NT2/D1 (cell line): Measurements from ENCODE around the gene C5orf63.

Experiments used
- YY1 ChIP-seq: IDR thresholded peaks from 2 replicates; pipeline ENCODE4 v1.6.1; 2011; ENCODE audit not compliant: insufficient read length, insufficient read depth
- ZNF274 ChIP-seq: IDR thresholded peaks from 2 replicates; pipeline ENCODE4 v1.6.1; 2011; ENCODE audit warnings: mild to moderate bottlenecking, low read depth, low read length

DNA sequence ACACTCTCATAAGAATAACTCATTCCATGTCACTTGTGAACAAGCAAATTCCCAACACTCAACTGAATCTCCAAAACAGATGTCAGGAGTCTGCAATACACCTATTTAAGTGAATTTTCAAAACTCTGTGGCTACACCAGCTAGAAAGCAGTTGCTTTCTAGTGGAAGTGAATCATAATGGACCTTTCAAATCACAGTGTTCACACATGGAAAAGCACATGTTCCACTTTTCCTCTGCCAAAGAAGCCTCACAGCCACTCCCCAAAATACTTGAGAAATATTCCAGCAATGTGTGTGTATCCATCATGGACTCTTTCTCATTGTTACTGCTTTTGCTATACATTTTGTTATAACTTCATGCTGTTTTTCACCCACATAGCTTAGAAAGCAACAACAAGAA is 60.4 kb downstream of the C5orf63 start:
- TF ChIP-seq ZNF274 (no peak), YY1 (no peak)
